AG04450 (cell line): ENCODE data around the gene CHURC1. TPM values are rescaled to one million over a fixed set of nuclear protein-coding genes. Genes with fewer than 3 reads are reported as not detected.

Source experiments
- CTCF ChIA-PET: fragments of 300-600, 350-600 bp; formaldehyde crosslinking; extraction: SDS; loops from one replicate; lab custom pipeline; 2022; ENCODE audit warnings: antibody characterized with exemption, inconsistent platforms; lab: Charles Lee
- POLR2A ChIA-PET: fragments of 350-600 bp; formaldehyde crosslinking; extraction: SDS; loops from one replicate; lab custom pipeline; 2021; ENCODE audit warnings: antibody characterized with exemption, inconsistent platforms; lab: Yijun Ruan, JAX
- DNase-seq: peaks from one replicate; pipeline ENCODE4 v3.0.0-alpha.2; 2011; ENCODE audit warnings: low read depth, low spot score
- H3K27ac ChIP-seq: one replicate; pipeline ENCODE4 v1.5.1; 2012; ENCODE audit warnings: low read depth, low read length, control low read depth
- H3K27me3 ChIP-seq: one replicate; pipeline ENCODE4 v1.6.0; 2012; ENCODE audit warnings: low read length; ENCODE audit not compliant: control insufficient read depth, insufficient read depth
- H3K4me3 ChIP-seq: 2 replicates; pipeline ENCODE4 v1.5.1; 2011; ENCODE audit warnings: mild to moderate bottlenecking, low read depth, low read length, control low read depth
- H3K9me3 ChIP-seq: 2 replicates; pipeline ENCODE4 v1.5.1; 2012; ENCODE audit warnings: low read length; ENCODE audit not compliant: control insufficient read depth, insufficient read depth
- polyA minus RNA-seq: library from RNA; depleted of rRNA, polyadenylated mRNA; stranded (reverse); fragments of >200 nt; gene quantifications from 2 replicates; pipeline ENCODE4 v1.2.3, GENCODE V29; 2011; rRNA and poly(A)+ RNA removed
- polyA plus RNA-seq: library from polyadenylated mRNA; depleted of rRNA; stranded (reverse); fragments of >200 nt; gene quantifications from 2 replicates; pipeline ENCODE4 v1.2.3, GENCODE V29; 2011; rRNA removed
- TF ChIP-seq, protein P1 (sequence below): IDR thresholded peaks from 2 replicates; pipeline ENCODE4 v1.5.1; 2011; ENCODE audit warnings: low read depth, low read length, control low read depth, inconsistent platforms

CHURC1 gene
- polyA plus RNA-seq (85.2 and 113 TPM in 2 replicates), polyA minus RNA-seq (40.4 and 51.6 TPM in 2 replicates)

DNA sequence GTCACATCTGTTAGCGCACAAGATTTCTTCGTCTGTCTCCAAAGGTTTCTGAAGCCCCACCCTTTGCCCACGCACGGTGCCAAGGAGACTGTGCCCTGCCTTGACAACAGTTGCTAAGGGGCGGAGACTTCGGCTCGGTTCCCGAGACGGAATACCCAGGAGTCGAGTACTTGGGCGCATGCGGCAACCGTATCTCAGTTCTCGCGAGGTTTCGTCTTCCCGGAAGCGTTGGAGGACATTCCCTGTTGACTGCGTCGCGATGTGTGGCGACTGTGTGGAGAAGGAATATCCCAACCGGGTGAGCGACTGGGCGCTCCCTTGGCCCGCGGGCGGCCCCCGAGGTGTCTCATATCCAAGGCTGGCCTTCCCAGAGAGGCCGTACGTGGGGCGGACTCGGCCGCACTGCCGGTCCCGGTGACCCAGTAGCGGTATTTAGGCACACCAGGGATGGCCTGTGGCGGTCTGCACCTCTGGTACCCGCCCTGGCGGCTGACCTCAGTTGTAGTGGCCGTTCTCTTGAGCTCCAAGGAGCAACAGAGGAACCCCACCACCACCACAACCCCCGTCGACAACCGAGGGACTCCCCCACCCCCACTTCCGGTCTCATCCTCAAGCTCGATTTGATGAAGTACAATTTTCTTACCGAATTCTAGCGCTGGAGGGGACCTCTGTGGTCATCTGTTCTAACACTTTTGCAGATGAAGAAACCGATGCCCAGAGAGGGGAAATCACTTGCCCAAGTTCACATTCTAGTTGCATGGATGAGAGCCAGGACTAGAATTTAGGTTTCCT is at the start of gene CHURC1:
Gene CHURC1 (plus strand): TSS at position 219 of the 792 bp plus-strand sequence. CDS start 41 bp downstream, at position 260.
- peak; percentile 94 for DNase-seq
- POLR2A ChIA-PET, result interaction anchor here (0.6 to 1.1 kb wide), 9 partner anchors 9 to 1150 kb away, joined by 3 to 7 read pairs (median 4); partner anchors contain the start of gene ZBTB1
- CTCF ChIA-PET, result interaction anchor here (0.6 to 1.4 kb wide), 5 partner anchors 11 to 278 kb away, joined by 3 to 4 read pairs (median 3); no protein-coding TSS in a partner anchor
- TF ChIP-seq, protein P1, sequence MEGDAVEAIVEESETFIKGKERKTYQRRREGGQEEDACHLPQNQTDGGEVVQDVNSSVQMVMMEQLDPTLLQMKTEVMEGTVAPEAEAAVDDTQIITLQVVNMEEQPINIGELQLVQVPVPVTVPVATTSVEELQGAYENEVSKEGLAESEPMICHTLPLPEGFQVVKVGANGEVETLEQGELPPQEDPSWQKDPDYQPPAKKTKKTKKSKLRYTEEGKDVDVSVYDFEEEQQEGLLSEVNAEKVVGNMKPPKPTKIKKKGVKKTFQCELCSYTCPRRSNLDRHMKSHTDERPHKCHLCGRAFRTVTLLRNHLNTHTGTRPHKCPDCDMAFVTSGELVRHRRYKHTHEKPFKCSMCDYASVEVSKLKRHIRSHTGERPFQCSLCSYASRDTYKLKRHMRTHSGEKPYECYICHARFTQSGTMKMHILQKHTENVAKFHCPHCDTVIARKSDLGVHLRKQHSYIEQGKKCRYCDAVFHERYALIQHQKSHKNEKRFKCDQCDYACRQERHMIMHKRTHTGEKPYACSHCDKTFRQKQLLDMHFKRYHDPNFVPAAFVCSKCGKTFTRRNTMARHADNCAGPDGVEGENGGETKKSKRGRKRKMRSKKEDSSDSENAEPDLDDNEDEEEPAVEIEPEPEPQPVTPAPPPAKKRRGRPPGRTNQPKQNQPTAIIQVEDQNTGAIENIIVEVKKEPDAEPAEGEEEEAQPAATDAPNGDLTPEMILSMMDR, result no peak
- Histone ChIP-seq H3K9me3 (no peaks in the 10 kb centered on the region; the same call in 1 of the 2 replicates), H3K27ac (peak within 1 kb of the TSS; percentile 85), H3K4me3 (peak within 1 kb of the TSS; percentile 97), H3K27me3 (peaks cover 6% of the 10 kb centered on the region)

DNA sequence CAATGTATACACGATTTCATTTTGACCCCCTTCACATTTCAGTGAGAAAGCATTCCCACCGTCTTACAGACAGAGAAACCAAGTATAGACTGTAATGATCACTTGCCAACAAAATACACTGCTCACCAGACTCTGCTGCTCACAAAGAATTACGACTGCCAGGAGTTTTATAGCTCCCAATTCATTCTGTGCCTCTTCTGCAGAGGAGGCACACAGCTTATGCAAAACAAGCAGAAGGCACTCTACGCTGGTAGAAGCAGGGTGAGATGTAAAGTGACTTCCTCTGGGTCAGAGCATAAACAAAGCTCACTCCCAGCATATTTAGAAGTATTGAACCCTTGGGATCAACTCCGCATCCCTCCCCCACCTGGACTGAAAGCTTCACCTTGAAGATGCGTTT is 49.1 kb upstream of the CHURC1 start:
- no peak for DNase-seq
- no peak overlapping the region for H3K4me3 ChIP-seq
- H3K9me3 ChIP-seq, result no peaks in the 10 kb centered on the region
- TF ChIP-seq, protein P1, result no peak
- H3K27me3 ChIP-seq, result peaks cover 48% of the 10 kb centered on the region
- no peak overlapping the region for H3K27ac ChIP-seq
- ChIA-PET CTCF (interaction anchor here (0.9 kb wide), 1 partner anchor 46 kb away, joined by 4 read pairs; no protein-coding TSS in a partner anchor), POLR2A (no interaction called here)

DNA sequence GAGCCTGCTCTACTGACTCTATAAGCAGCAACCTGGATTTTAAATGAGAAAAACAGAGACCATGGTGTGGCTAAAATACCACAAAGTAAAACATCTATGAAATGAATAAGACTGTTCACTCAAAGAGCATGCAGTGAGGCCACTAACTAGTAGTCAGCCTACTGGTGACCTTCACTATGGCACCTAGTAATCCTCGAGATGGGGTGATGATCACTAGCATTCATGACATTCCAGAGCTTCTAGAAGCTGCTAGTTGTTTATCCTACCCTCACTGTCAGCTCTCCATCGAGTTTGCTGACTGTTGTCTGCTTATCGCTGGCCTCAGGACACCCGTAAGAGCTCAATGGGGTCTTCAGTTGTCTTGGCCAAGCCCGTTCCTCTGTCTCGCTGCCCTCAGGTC is 48.3 kb upstream of the CHURC1 start:
- POLR2A ChIA-PET, result no interaction called here
- Histone ChIP-seq H3K4me3 (no peak overlapping the region), H3K27me3 (peaks cover 50% of the 10 kb centered on the region), H3K9me3 (no peaks in the 10 kb centered on the region), H3K27ac (no peak overlapping the region)
- no peak for DNase-seq
- TF ChIP-seq, protein P1, result no peak
- CTCF ChIA-PET, result no interaction called here

DNA sequence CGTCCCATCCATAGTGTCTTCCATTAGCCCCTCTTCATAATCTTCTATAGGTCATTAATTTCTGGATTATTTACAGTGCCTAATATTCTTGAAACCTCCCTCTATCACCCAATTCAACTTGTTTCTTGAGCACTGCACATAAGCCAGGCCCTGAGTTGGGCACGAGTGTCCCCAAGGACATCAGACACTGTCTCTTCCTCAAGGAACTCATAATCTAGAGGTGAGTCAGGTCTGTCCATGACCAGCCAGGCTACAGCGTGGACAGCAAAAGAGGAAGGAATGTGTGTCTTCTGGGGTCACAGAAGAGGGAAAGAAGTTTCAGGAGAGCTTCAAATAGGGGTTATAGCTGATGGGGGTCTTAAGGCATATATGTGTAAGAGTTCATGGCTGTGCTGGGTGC is 47.1 kb upstream of the CHURC1 start:
- Histone ChIP-seq H3K27me3 (peaks cover 44% of the 10 kb centered on the region), H3K4me3 (no peak overlapping the region), H3K9me3 (no peaks in the 10 kb centered on the region), H3K27ac (no peak overlapping the region)
- TF ChIP-seq, protein P1, result no peak
- CTCF ChIA-PET, result interaction anchor here (1.1 kb wide), 1 partner anchor 25 kb away, joined by 3 read pairs; no protein-coding TSS in a partner anchor
- POLR2A ChIA-PET, result no interaction called here
- DNase-seq, result no peak

DNA sequence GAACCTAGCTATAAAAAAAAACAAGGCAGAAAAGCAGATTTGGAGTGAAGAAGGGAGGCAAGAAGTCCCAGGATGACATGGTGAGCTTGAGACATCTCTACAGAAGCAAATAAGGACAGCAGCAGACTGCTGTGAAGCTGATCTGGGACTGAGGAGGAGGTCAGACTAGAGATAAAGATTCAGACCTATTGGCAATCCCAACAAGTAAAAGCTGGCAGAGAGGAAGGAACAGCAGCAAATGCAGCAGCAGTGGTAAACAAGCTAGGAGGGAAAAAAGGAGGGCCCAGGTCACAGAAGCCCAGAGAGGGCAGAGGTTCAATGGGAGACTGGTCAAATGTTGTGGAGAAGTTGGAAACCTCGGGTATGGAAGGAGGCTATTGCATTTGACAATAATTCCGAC is 45.9 kb upstream of the CHURC1 start:
- Histone ChIP-seq H3K4me3 (no peak overlapping the region), H3K9me3 (peaks cover 5% of the 10 kb centered on the region; the same call in 1 of the 2 replicates), H3K27ac (no peak overlapping the region), H3K27me3 (peaks cover 40% of the 10 kb centered on the region)
- CTCF ChIA-PET, result interaction anchor here (0.7 to 2.2 kb wide), 5 partner anchors 23 to 562 kb away, joined by 3 to 10 read pairs (median 4); no protein-coding TSS in a partner anchor
- POLR2A ChIA-PET, result no interaction called here
- TF ChIP-seq, protein P1, result no peak
- no peak for DNase-seq
